Measurements from ENCODE around the gene BRWD1.

The BRWD1 gene

GRCh38 chr21:39134288-39134810, 179.1 kb downstream of the BRWD1 start:
- H3K4me1 ChIP-seq (ENCODE audit: control insufficient read depth, low read length) = no peaks in the 10 kb centered on the region
- no peak overlapping the region for H3K4me3 ChIP-seq (ENCODE audit: low read length)
- no peaks in the 10 kb centered on the region for H3K79me2 ChIP-seq (ENCODE audit: control insufficient read depth, low read length)
- no peaks in the 10 kb centered on the region for H3K36me3 ChIP-seq (ENCODE audit: control insufficient read depth, low read length)
- no peaks in the 10 kb centered on the region for H3K9me2 ChIP-seq (replicated peaks; ENCODE audit: control insufficient read depth, low read length)
- no peak overlapping the region for H3K4me2 ChIP-seq (ENCODE audit: low read length)
- no peaks in the 10 kb centered on the region for H4K20me1 ChIP-seq (ENCODE audit: control insufficient read depth, insufficient read depth, low read depth, low read length)
- H3K9me3 ChIP-seq (ENCODE audit: control insufficient read depth, insufficient read depth, low read length) = no peaks in the 10 kb centered on the region
- peaks cover 9% of the 10 kb centered on the region for H3K27me3 ChIP-seq (ENCODE audit: control insufficient read depth, low read length)
- no peak for TF ChIP-seq CTCF (IDR thresholded peaks at IDR 0.05; ENCODE audit: low read depth, low read length, poor library complexity, severe bottlenecking)
- TF ChIP-seq EZH2phosphoT487 (IDR thresholded peaks at IDR 0.05; ENCODE audit: borderline replicate concordance, low read length) = no peak
- no peak overlapping the region for H3K27ac ChIP-seq (ENCODE audit: low read depth, low read length)
- no peaks in the 10 kb centered on the region for H3F3A ChIP-seq (ENCODE audit: control insufficient read depth, insufficient read depth)
